GM21786 (cell line): Measurements from ENCODE around the gene RBM18.

ENCODE experiments used
- ATAC-seq: cut with Tn5 transposase; IDR thresholded peaks from one replicate; pipeline ENCODE4 v1.9.1; 2021; ENCODE audit not compliant: unreplicated experiment

RBM18 gene

GRCh38 chr9:122223435-122223834, 41.2 kb downstream of the RBM18 start:
- ATAC-seq, result no peak

GRCh38 chr9:122222791-122223190, 41.8 kb downstream of the RBM18 start:
- ATAC-seq, result no peak

DNA sequence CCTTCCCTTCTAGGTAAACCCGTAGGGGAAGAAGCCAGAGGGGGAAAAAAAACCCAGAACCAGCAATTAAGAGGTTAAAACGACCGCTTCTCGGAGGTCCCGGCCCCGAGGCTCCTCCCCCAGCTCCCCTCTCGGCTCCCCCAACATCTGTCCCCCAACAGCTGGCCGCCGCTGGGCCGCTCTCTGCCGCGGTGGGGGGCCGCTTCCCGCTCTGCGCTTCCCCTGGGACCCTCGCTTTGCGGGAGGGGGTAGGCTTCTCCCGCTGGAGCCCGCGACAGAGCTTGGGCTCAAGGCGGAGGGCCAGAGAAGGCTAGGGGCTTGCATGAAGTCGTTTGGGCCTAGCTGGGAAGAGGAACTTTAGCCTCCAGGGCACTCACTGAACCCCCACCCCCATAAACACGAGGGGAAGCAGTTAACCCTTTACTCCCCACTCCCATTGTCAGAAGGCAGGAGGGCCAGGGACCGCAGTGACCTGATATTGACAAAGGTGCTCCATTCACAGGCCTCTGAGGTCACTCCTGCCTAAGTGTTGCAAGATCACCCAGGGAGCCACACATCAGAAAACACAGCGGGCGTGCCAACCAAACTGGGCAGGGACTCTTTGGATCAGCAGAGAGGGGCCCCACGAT, 43.3 kb downstream of the RBM18 start:
- ATAC-seq, result no peak

GRCh38 chr9:122220673-122221182, 43.9 kb downstream of the RBM18 start:
- no peak for ATAC-seq

DNA sequence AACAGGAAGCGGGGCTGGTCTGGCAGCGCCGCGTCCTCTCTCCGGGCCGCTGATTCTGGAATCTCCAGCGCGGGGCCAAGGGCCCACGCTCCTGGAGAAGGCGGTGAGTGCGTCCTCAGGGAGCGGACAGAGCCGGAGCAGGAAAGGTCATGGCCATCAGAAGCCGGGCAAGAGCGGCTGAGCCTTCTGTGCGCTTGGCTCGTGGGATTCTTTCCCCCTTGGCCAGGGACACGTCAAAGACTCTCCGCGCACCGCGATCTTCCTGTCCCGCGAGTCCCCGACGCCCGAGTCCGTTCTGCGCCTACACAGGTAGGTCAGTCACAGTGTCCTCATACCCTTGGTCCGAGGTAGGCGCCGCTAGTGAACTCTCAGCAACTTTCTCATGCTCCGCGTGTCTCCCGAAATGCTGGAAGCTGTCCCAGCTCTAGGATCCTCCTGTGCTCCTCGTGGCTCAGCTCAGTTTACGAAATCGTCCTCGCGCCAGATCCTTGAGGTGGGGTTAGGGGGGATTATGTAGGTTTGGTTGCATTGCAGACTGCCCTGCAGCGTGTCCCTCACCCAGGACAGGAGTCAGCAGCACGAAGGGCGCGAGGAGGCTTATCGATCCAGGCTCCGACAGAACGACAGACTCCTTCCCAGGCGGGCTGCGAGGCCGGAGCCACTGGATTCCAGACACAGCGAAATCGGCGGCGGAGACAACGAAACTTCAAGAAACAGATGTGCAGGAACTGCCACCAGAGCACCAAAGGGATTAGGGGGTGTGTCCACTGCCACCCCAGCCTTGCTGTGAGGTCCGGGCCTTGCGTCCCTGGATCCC, 44.6 kb downstream of the RBM18 start:
- ATAC-seq, result no peak

- no peak for ATAC-seq
These were observed 45.4 kb downstream of the RBM18 start for GRCh38 chr9:122218935-122219855.

DNA sequence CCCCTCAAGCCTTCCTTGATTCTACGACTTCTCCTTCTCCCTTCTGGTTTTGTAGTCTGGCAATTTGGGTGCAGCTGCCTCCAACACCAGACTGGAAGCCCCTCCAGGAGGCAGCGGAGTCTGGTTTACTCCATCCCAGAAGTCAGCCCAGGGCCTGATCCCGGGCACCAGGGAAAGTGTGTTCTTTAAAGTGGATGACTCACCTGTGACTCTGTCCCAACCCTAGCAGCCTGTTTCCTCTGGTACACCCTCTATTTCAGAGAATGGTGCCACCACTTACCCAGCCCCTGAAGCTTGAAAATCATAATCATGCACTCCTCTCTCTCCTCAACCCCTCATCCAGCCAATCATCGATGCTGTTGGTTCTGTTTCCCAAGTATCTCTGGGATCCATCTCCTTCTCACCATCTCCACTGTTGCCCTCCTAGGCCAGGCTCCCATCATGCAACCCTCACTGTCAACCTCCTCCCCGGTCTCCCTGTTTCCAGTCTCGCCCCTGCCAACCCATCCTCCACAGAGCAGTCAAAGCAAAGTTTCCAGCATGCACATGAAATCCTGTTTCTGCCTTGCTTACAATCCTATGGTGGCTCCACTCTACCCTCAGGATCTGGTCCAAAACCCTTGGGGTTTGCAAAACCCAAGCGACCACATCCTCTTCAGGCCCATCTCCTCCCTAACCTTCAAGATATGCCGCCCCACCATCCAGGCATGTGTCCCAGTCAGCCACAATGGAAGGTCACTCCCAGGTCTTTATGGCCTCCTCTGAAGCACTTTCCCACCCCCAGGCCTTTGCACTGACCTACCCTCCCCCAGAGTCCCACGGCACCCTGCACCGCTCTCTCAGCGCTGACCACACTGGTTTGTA, 46.3 kb downstream of the RBM18 start:
- no peak for ATAC-seq

DNA sequence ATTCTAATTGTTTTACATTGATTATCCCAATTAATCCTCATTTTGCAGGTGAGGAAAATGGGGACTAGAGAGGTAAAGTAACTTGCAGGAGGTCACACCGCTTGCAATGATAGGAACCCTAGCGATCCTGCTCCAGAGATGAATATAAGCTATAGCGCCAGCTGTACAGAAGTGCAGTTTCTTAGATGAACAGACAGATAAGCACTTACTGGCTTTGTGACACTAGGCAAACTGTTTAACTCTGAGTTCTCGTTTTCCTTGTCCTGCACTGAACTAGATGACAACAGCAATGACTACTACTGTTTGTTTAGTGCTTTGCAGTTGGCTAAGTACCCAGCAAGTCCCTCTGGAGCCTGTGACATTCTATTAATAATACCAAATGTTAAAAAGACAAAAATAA, 47.0 kb downstream of the RBM18 start:
- ATAC-seq, result no peak

GRCh38 chr9:122216798-122217418, 47.7 kb downstream of the RBM18 start:
- no peak for ATAC-seq

GRCh38 chr9:122216138-122216797, 48.4 kb downstream of the RBM18 start:
- ATAC-seq, result no peak

GRCh38 chr9:122215663-122216062, 49.0 kb downstream of the RBM18 start:
- no peak for ATAC-seq

DNA sequence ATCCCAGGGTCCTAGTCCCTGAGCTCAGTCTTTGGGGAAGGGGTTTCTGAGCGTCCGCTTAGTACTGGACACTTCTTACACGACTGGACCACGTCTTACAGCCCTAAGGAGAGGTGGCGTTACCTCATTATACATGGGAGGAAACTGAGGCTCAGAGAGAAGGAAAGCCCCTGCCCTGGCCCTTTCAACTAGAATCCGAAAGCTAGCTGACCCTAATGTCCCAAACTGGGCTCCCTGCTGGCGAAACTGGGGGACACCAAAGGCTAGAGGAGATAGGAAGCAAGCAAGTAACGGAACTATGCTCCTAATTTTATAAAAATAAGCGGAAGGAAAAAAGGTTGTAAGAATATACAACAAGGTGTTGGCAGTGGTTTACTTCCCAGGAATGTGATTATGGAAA, 50.1 kb downstream of the RBM18 start:
- no peak for ATAC-seq

DNA sequence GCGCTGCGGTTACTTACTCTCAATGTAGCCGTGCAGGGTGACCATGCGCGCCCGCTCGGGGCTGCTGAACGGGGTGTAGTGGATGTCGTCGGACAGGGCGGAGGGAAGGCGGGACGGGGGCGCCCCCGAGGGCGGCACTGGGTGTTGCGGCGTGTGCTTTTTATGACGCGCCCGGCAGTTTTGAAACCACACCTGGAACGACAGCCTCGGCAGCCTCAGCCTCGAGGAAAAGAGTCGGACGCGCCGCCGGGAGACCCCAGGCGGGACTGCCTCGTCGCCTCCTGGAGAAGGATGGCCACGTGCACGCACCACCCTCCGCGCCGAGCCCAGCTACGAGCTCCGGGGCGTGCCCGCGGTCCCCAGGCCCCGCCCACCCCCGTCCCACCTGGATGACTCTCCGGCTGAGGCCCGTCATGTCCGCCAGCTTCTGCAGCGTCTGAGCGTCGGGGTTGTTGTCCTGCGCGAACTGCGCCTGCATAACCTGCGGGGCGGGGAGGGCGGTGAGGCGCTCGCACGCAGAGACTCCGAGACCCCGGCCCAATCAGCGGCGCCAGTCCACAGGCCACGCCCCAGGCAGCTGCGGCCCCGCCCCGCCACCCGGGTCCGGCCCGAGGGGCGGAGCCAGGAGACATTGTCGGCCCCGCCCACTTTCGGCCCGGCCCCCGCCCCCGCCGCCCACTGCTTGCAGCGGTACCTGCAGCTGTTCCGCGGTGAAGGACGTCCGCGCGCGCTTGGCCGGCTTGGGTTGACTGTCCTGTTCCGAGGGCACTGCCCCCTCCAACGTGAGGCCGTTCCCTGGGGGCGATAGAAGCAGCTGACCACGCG, 50.8 kb downstream of the RBM18 start:
- ATAC-seq, result no peak

DNA sequence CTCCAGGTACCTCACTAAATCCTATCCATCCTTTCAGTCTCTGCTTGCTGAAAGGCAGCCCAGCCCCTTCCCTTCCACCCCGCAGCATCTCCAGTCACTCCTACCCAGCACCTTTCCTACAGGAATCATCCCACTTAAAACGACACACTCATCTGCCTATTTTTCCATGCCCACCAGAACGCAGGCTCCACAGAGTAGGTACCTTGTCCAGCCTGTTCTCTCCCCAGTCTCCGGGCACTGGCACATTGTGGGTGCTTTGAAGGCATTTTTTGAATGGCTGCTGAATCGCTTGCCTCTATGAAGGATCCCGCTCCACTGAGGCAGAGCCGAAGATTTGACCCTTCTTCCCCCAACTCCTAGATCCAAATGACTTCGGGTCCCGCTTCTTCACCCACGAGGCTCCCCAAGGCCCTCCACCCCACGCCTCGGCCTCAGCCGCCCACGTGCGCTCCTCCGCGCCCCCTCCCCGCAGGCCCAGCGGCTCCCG, 51.5 kb downstream of the RBM18 start:
- ATAC-seq, result no peak

DNA sequence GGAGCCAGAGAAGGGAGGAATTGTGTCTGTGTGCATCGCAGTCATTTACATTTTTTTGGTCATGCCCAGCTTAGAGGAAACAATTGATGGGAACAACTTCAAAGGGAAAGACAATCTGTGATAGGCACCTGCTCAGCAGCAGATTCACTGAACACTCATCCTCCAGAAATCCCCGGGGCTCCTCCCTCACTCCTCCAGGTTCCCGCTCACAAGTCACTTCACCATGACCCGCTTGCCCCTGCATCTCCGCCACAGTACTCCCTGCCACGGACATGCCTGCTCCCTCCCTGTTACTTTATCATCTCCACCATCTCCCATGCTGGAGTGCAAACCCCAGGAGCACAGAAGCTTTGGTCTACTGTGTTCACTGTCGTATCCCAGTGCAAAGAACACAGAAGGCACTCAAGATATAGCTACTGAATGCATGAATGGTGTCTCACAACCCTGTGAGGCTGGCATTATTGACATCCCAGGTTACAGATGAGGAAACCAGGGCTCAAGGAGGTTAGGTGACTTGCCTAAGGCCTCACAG, 52.1 kb downstream of the RBM18 start:
- no peak for ATAC-seq

- no peak for ATAC-seq
These were observed 55.2 kb downstream of the RBM18 start for GRCh38 chr9:122209451-122209850.

GRCh38 chr9:122207096-122207495, 57.5 kb downstream of the RBM18 start:
- no peak for ATAC-seq
